Neuron (in vitro differentiated cells): ENCODE results near the gene PRL.

ENCODE experiments used
- H2AFZ ChIP-seq: one replicate; pipeline ENCODE4 v1.6.1; 2013; ENCODE audit warnings: low read depth, mild to moderate bottlenecking, inconsistent platforms, low read length, moderate library complexity
- H3K27me3 ChIP-seq: one replicate; pipeline ENCODE4 v1.6.1; 2013; ENCODE audit warnings: low read length; ENCODE audit not compliant: insufficient read depth
- H3K36me3 ChIP-seq: one replicate; pipeline ENCODE4 v1.6.1; 2013; ENCODE audit warnings: low read length; ENCODE audit not compliant: insufficient read depth
- H3K4me1 ChIP-seq: one replicate; pipeline ENCODE4 v1.6.1; 2013; ENCODE audit warnings: low read length; ENCODE audit not compliant: insufficient read depth
- H3K4me3 ChIP-seq: 2 replicates; pipeline ENCODE4 v1.5.1; 2013; ENCODE audit warnings: mild to moderate bottlenecking, low read length, moderate library complexity
- H3K9me3 ChIP-seq: one replicate; pipeline ENCODE4 v1.6.1; 2013; ENCODE audit warnings: low read length

The PRL gene

GRCh38 chr6:22281341-22282085, 15.3 kb downstream of the PRL start:
- no peak overlapping the region for H2AFZ ChIP-seq
- H3K27me3 ChIP-seq, result no peaks in the 10 kb centered on the region
- H3K36me3 ChIP-seq, result no peaks in the 10 kb centered on the region
- peaks cover 3% of the 10 kb centered on the region for H3K9me3 ChIP-seq
- peaks cover 5% of the 10 kb centered on the region for H3K4me1 ChIP-seq
- H3K4me3 ChIP-seq, result no peak overlapping the region

GRCh38 chr6:22279427-22279826, 17.4 kb downstream of the PRL start:
- H2AFZ ChIP-seq, result no peak overlapping the region
- peaks cover 5% of the 10 kb centered on the region for H3K4me1 ChIP-seq
- no peak overlapping the region for H3K4me3 ChIP-seq
- peaks cover 5% of the 10 kb centered on the region for H3K9me3 ChIP-seq
- H3K27me3 ChIP-seq, result no peaks in the 10 kb centered on the region
- no peaks in the 10 kb centered on the region for H3K36me3 ChIP-seq

GRCh38 chr6:22271081-22271480, 25.8 kb downstream of the PRL start:
- H3K9me3 ChIP-seq, result peaks cover under 1% of the 10 kb centered on the region
- H3K4me3 ChIP-seq, result no peak overlapping the region
- H3K27me3 ChIP-seq, result no peaks in the 10 kb centered on the region
- H3K36me3 ChIP-seq, result no peaks in the 10 kb centered on the region
- H2AFZ ChIP-seq, result no peak overlapping the region
- no peaks in the 10 kb centered on the region for H3K4me1 ChIP-seq

GRCh38 chr6:22263748-22264147, 33.1 kb downstream of the PRL start:
- H2AFZ ChIP-seq, result no peak overlapping the region
- no peak overlapping the region for H3K4me3 ChIP-seq
- H3K9me3 ChIP-seq, result no peaks in the 10 kb centered on the region
- no peaks in the 10 kb centered on the region for H3K27me3 ChIP-seq
- H3K4me1 ChIP-seq, result no peaks in the 10 kb centered on the region
- no peaks in the 10 kb centered on the region for H3K36me3 ChIP-seq

GRCh38 chr6:22254886-22255285, 42.0 kb downstream of the PRL start:
- Histone ChIP-seq H2AFZ (no peak overlapping the region), H3K4me3 (no peak overlapping the region), H3K9me3 (no peaks in the 10 kb centered on the region), H3K4me1 (peaks cover 29% of the 10 kb centered on the region), H3K27me3 (no peaks in the 10 kb centered on the region), H3K36me3 (no peaks in the 10 kb centered on the region)

GRCh38 chr6:22253955-22254655, 42.7 kb downstream of the PRL start:
- Histone ChIP-seq H3K36me3 (no peaks in the 10 kb centered on the region), H3K4me3 (no peak overlapping the region), H2AFZ (peak overlapping the region; percentile 28), H3K27me3 (no peaks in the 10 kb centered on the region), H3K4me1 (peaks cover 36% of the 10 kb centered on the region), H3K9me3 (no peaks in the 10 kb centered on the region)

- H3K4me1 ChIP-seq, result peaks cover 50% of the 10 kb centered on the region
- H2AFZ ChIP-seq, result peak overlapping the region; percentile 12
- no peak overlapping the region for H3K4me3 ChIP-seq
- H3K9me3 ChIP-seq, result no peaks in the 10 kb centered on the region
- no peaks in the 10 kb centered on the region for H3K27me3 ChIP-seq
- no peaks in the 10 kb centered on the region for H3K36me3 ChIP-seq
Observed at GRCh38 chr6:22251348-22251747, 45.5 kb downstream of the PRL start.

GRCh38 chr6:22250486-22250885, 46.4 kb downstream of the PRL start:
- no peaks in the 10 kb centered on the region for H3K36me3 ChIP-seq
- H2AFZ ChIP-seq, result peak overlapping the region; percentile 12
- H3K27me3 ChIP-seq, result no peaks in the 10 kb centered on the region
- no peaks in the 10 kb centered on the region for H3K9me3 ChIP-seq
- no peak overlapping the region for H3K4me3 ChIP-seq
- peaks cover 50% of the 10 kb centered on the region for H3K4me1 ChIP-seq

GRCh38 chr6:22249711-22250350, 47.0 kb downstream of the PRL start:
- Histone ChIP-seq H3K4me3 (no peak overlapping the region), H2AFZ (peak overlapping the region; percentile 12), H3K4me1 (peaks cover 46% of the 10 kb centered on the region), H3K36me3 (no peaks in the 10 kb centered on the region), H3K9me3 (no peaks in the 10 kb centered on the region), H3K27me3 (no peaks in the 10 kb centered on the region)

- no peaks in the 10 kb centered on the region for H3K9me3 ChIP-seq
- H3K36me3 ChIP-seq, result no peaks in the 10 kb centered on the region
- H3K27me3 ChIP-seq, result no peaks in the 10 kb centered on the region
- no peak overlapping the region for H3K4me3 ChIP-seq
- peaks cover 37% of the 10 kb centered on the region for H3K4me1 ChIP-seq
- no peak overlapping the region for H2AFZ ChIP-seq
Observed at GRCh38 chr6:22248513-22249308, 48.1 kb downstream of the PRL start.

GRCh38 chr6:22247916-22248482, 48.8 kb downstream of the PRL start:
- Histone ChIP-seq H3K9me3 (no peaks in the 10 kb centered on the region), H3K27me3 (no peaks in the 10 kb centered on the region), H2AFZ (no peak overlapping the region), H3K36me3 (no peaks in the 10 kb centered on the region), H3K4me1 (peaks cover 37% of the 10 kb centered on the region), H3K4me3 (no peak overlapping the region)

- H3K36me3 ChIP-seq, result no peaks in the 10 kb centered on the region
- no peaks in the 10 kb centered on the region for H3K4me1 ChIP-seq
- no peaks in the 10 kb centered on the region for H3K27me3 ChIP-seq
Observed at GRCh38 chr6:22240025-22240424, 56.8 kb downstream of the PRL start.

More at GRCh38 chr6:22240025-22240424, 56.8 kb downstream of the PRL start:
- no peak overlapping the region for H2AFZ ChIP-seq
- H3K9me3 ChIP-seq, result peaks cover 4% of the 10 kb centered on the region
- H3K4me3 ChIP-seq, result no peak overlapping the region
